Measurements from ENCODE around the gene CEBPG. TPM values are rescaled to one million over a fixed set of nuclear protein-coding genes. Genes with fewer than 3 reads are reported as not detected.

CEBPG gene
- total and polyA plus RNA-seq, 7 experiments from 2014 or later: 7.8 to 22.4 (median 17.7) TPM

DNA sequence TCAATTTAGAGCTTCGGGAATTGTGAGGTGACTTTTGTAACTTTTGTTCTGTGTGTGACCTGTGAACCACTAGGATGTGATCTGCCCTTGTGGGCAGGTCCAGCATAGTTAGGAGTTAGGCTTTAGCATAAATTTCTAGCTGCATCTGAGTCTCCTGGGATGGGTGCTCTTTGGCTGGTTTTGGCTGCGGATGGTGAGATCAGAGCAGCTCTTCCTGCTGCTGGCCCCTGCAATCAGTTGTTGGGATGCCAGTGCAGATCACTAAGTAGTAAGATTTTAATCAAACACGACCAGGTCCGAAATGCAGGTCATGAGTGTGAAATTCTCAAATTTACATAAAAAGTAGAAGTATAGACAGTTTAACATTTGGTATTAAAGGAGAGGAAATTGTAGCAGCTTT is 8.5 kb downstream of the CEBPG start:
- Mint-ChIP-seq H3K4me3 (no peak overlapping the region), H3K4me1 (peaks cover 27 to 58% (median 50%) of the 10 kb centered on the region in 7 donors), H3K36me3 (peaks cover 0 to 16% (median 6%) of the 10 kb centered on the region in 5 donors), H3K27me3 (no peaks in the 10 kb centered on the region), H3K27ac (peak overlapping the region in 5 of 9 donors; percentile 7 to 72 (median 35)), H3K9me3 (peaks cover 0 to 1% (median 0%) of the 10 kb centered on the region in 11 donors)
- Histone ChIP-seq H3K36me3 (ENCODE audit: control insufficient read depth in 2 of 3, insufficient read depth in 3 of 3, low read length in 3 of 3) (peaks cover 0 to 18% (median 8%) of the 10 kb centered on the region in 3 experiments), H3K9me3 (ENCODE audit: control insufficient read depth in 2 of 3, low read length in 3 of 3) (no peaks in the 10 kb centered on the region), H3K4me1 (ENCODE audit: control insufficient read depth in 2 of 2, insufficient read depth in 2 of 2, low read length in 2 of 2) (no peaks in the 10 kb centered on the region), H3K4me3 (ENCODE audit: low read length) (no peak overlapping the region), H3K27ac (ENCODE audit: low read depth, low read length) (no peak overlapping the region), H3K27me3 (ENCODE audit: control insufficient read depth in 2 of 2, insufficient read depth in 2 of 2, low read length in 2 of 2) (no peaks in the 10 kb centered on the region)
- ATAC-seq: no peak
- intact Hi-C loops (cut with micrococcal nuclease): no loop called here
- no peak for DNase-seq
- POLR2A ChIA-PET: no interaction called here
- CTCF ChIA-PET: no interaction called here

DNA sequence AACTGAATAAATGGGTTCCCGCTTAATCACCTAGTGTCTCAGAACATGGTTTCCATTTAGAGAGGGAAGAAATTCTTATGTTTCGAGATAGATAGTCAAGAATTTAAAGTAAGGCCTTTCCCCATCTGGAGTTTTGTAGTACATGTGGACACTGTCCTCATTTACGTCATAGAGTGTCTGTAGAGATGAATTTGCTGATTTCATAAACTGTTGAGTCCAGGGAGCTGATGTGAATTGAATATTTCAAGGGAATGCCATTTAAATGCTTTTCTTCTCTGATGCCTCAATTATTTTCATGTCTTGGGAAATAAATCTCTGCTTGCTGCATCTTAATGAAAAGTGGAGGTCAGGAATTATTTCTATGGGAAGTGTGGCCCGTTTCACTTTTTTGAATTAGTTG is 9.5 kb downstream of the CEBPG start:
- Histone ChIP-seq H3K9me3 (ENCODE audit: control insufficient read depth in 2 of 3, low read length in 3 of 3) (no peaks in the 10 kb centered on the region), H3K4me1 (ENCODE audit: control insufficient read depth in 2 of 2, insufficient read depth in 2 of 2, low read length in 2 of 2) (no peaks in the 10 kb centered on the region), H3K4me3 (ENCODE audit: low read length) (no peak overlapping the region), H3K36me3 (ENCODE audit: control insufficient read depth in 2 of 3, insufficient read depth in 3 of 3, low read length in 3 of 3) (peaks cover 0 to 18% (median 8%) of the 10 kb centered on the region in 3 experiments), H3K27ac (ENCODE audit: low read depth, low read length) (no peak overlapping the region), H3K27me3 (ENCODE audit: control insufficient read depth in 2 of 2, insufficient read depth in 2 of 2, low read length in 2 of 2) (no peaks in the 10 kb centered on the region)
- ChIA-PET CTCF (interaction anchor here (0.7 kb wide), 1 partner anchor 184 kb away, joined by 3 read pairs; no protein-coding TSS in a partner anchor), POLR2A (interaction anchor here (0.7 kb wide), 2 partner anchors 9 to 22 kb away, joined by 3 read pairs; no protein-coding TSS in a partner anchor)
- intact Hi-C loops (cut with micrococcal nuclease): no loop called here
- H3K27ac Mint-ChIP-seq: peak overlapping the region in 3 of 9 donors; percentile 14 to 44 (median 17)
- no peaks in the 10 kb centered on the region for H3K27me3 Mint-ChIP-seq
- ATAC-seq (no peak), DNase-seq (no peak)
- peaks cover 0 to 20% (median 6%) of the 10 kb centered on the region in 5 donors for H3K36me3 Mint-ChIP-seq
- peaks cover 0 to 1% (median 0%) of the 10 kb centered on the region in 11 donors for H3K9me3 Mint-ChIP-seq
- H3K4me3 Mint-ChIP-seq: no peak overlapping the region
- H3K4me1 Mint-ChIP-seq: peaks cover 19 to 48% (median 41%) of the 10 kb centered on the region in 7 donors

DNA sequence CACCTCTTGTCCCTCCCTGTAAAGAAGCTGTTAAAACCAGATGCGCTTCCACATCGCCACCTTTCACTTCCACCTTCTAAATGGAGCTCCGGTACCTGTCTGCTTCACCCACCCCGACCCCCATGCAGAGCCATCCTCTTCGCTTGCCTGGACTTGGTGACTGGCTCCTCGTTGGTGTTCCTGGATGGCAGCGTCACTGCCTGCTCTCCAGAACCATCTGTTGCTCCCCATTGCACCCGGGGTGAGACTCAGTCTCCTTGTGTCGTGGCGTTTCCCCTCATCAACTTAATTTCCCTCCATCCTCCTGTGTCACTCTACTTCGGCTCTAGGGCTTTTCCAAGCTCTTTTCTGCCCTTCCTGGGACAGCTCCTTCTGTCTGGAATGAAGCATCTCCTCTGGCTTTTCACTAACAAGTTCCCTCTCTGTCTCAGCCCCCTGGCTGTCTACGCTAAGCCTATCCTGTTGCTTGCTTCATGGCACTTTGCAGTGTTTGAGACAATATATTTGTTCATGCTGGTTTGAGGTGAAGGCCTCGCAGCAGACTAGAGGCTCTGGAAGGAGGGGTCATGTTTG is 10.3 kb downstream of the CEBPG start:
- Histone ChIP-seq H3K9me3 (ENCODE audit: control insufficient read depth in 2 of 3, low read length in 3 of 3) (no peaks in the 10 kb centered on the region), H3K27ac (ENCODE audit: low read depth, low read length) (no peak overlapping the region), H3K27me3 (ENCODE audit: control insufficient read depth in 2 of 2, insufficient read depth in 2 of 2, low read length in 2 of 2) (no peaks in the 10 kb centered on the region), H3K4me1 (ENCODE audit: control insufficient read depth in 2 of 2, insufficient read depth in 2 of 2, low read length in 2 of 2) (no peaks in the 10 kb centered on the region), H3K4me3 (ENCODE audit: low read length) (no peak overlapping the region), H3K36me3 (ENCODE audit: control insufficient read depth in 2 of 3, insufficient read depth in 3 of 3, low read length in 3 of 3) (peaks cover 0 to 18% (median 8%) of the 10 kb centered on the region in 3 experiments)
- DNase-seq (no peak), ATAC-seq (no peak)
- Mint-ChIP-seq H3K36me3 (peaks cover 0 to 17% (median 6%) of the 10 kb centered on the region in 5 donors), H3K4me1 (peaks cover 17 to 40% (median 32%) of the 10 kb centered on the region in 7 donors), H3K27me3 (no peaks in the 10 kb centered on the region), H3K4me3 (no peak overlapping the region), H3K9me3 (peaks cover 0 to 1% (median 0%) of the 10 kb centered on the region in 11 donors), H3K27ac (peak overlapping the region in 4 of 9 donors; percentile 10 to 70 (median 46))
- ChIA-PET POLR2A (interaction anchor here (0.7 kb wide), 1 partner anchor 23 kb away, joined by 3 read pairs; no protein-coding TSS in a partner anchor), CTCF (no interaction called here)
- intact Hi-C loops (cut with micrococcal nuclease): no loop called here

DNA sequence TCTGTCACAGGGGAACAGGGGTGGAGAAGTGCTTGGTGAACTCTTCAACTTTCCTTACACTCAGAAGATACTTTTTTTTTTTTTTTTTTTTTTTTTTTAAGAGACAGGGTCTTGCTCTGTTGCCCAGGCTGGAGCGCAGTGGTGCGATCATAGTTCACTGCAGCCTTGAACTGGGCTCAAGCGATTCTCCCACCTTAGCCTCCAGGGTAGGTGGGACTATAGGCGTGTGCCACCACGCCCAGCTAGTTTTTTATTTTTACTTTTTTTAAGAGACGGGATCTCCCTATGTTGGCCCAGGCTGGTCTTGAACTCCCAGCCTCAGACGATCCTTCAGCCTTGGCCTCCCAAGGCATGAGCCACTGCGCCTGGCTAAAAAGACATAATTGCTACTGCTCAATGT is 11.5 kb downstream of the CEBPG start:
- Mint-ChIP-seq H3K4me3 (no peak overlapping the region), H3K27me3 (no peaks in the 10 kb centered on the region), H3K36me3 (peaks cover 0 to 6% (median 0%) of the 10 kb centered on the region in 5 donors), H3K27ac (peak overlapping the region in 5 of 9 donors; percentile 15 to 84 (median 65)), H3K4me1 (peaks cover 12 to 30% (median 21%) of the 10 kb centered on the region in 7 donors), H3K9me3 (peaks cover 0 to 1% (median 0%) of the 10 kb centered on the region in 11 donors)
- no peaks in the 10 kb centered on the region for H3K27me3 ChIP-seq (ENCODE audit: control insufficient read depth in 2 of 2, insufficient read depth in 2 of 2, low read length in 2 of 2)
- no peaks in the 10 kb centered on the region for H3K9me3 ChIP-seq (ENCODE audit: control insufficient read depth in 2 of 3, low read length in 3 of 3)
- CTCF ChIA-PET: interaction anchor here (0.6 to 1.1 kb wide), 2 partner anchors 11 to 21 kb away, joined by 3 to 4 read pairs; no protein-coding TSS in a partner anchor
- DNase-seq (no peak), ATAC-seq (no peak)
- peaks cover 0 to 8% (median 0%) of the 10 kb centered on the region in 3 experiments for H3K36me3 ChIP-seq (ENCODE audit: control insufficient read depth in 2 of 3, insufficient read depth in 3 of 3, low read length in 3 of 3)
- POLR2A ChIA-PET: no interaction called here
- H3K27ac ChIP-seq (ENCODE audit: low read depth, low read length): no peak overlapping the region
- no peak overlapping the region for H3K4me3 ChIP-seq (ENCODE audit: low read length)
- no peaks in the 10 kb centered on the region for H3K4me1 ChIP-seq (ENCODE audit: control insufficient read depth in 2 of 2, insufficient read depth in 2 of 2, low read length in 2 of 2)
- intact Hi-C loops (cut with micrococcal nuclease): no loop called here

DNA sequence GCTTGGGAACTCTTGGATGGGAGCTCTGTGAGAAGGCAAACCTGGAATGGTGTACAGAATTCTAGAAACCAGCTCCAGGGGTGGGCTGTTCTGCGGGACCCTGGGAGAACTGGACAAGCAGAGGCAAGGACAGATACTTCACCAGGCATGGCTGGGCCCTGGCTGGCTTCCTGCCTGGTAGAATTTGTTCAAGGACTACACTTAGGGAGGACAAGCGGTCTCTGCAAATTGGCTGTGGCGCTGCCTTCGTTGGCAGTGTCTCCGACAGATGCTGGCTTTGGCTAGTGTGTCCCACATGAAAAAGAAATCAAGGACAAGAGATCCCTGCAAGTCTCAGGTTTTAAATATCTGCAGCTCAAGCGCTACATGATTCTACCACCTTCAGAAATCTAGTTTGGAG is 12.4 kb downstream of the CEBPG start:
- no peak for ATAC-seq
- H3K27me3 ChIP-seq (ENCODE audit: control insufficient read depth in 2 of 2, insufficient read depth in 2 of 2, low read length in 2 of 2): no peaks in the 10 kb centered on the region
- Mint-ChIP-seq H3K4me1 (peaks cover 12 to 24% (median 18%) of the 10 kb centered on the region in 7 donors), H3K27me3 (no peaks in the 10 kb centered on the region), H3K4me3 (no peak overlapping the region), H3K36me3 (peaks cover 0 to 3% (median 0%) of the 10 kb centered on the region in 5 donors), H3K9me3 (peaks cover 0 to 1% (median 0%) of the 10 kb centered on the region in 11 donors), H3K27ac (peak overlapping the region in 1 of 9 donors; percentile 14)
- no peak overlapping the region for H3K27ac ChIP-seq (ENCODE audit: low read depth, low read length)
- H3K36me3 ChIP-seq (ENCODE audit: control insufficient read depth in 2 of 3, insufficient read depth in 3 of 3, low read length in 3 of 3): peaks cover 0 to 8% (median 0%) of the 10 kb centered on the region in 3 experiments
- no peaks in the 10 kb centered on the region for H3K9me3 ChIP-seq (ENCODE audit: control insufficient read depth in 2 of 3, low read length in 3 of 3)
- POLR2A ChIA-PET: interaction anchor here (1.2 kb wide), 1 partner anchor 12 kb away, joined by 3 read pairs; no protein-coding TSS in a partner anchor
- H3K4me3 ChIP-seq (ENCODE audit: low read length): no peak overlapping the region
- CTCF ChIA-PET: no interaction called here
- no peaks in the 10 kb centered on the region for H3K4me1 ChIP-seq (ENCODE audit: control insufficient read depth in 2 of 2, insufficient read depth in 2 of 2, low read length in 2 of 2)
- no peak for DNase-seq
- intact Hi-C loops (cut with micrococcal nuclease): no loop called here

DNA sequence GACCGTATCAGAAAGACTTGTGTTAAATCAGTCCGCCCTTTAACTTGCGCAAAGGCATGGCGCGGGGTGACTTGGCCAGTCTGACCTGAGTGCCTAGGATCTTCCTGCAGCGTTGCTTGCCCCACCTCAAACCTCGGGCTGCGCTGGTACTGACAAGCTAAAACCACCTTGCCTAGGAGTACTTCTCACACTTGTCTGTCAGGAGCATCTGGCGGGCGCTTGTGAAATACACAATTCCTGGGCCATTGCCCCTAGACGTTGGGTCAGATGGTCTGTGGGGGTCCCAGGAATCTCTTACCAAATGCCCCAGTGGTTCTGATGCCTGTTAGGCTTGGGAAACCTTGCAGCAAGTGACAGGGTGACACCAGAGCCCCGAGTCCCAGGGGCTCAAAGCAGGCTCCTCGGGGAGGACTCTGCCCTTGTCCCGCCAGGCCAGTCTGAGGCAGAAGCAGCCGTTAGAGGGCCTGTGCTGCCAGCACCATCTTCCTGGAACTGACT is 12.9 kb downstream of the CEBPG start:
- Histone ChIP-seq H3K36me3 (ENCODE audit: control insufficient read depth in 2 of 3, insufficient read depth in 3 of 3, low read length in 3 of 3) (peaks cover 0 to 8% (median 0%) of the 10 kb centered on the region in 3 experiments), H3K27me3 (ENCODE audit: control insufficient read depth in 2 of 2, insufficient read depth in 2 of 2, low read length in 2 of 2) (no peaks in the 10 kb centered on the region), H3K4me1 (ENCODE audit: control insufficient read depth in 2 of 2, insufficient read depth in 2 of 2, low read length in 2 of 2) (no peaks in the 10 kb centered on the region), H3K27ac (ENCODE audit: low read depth, low read length) (no peak overlapping the region), H3K9me3 (ENCODE audit: control insufficient read depth in 2 of 3, low read length in 3 of 3) (no peaks in the 10 kb centered on the region), H3K4me3 (ENCODE audit: low read length) (no peak overlapping the region)
- CTCF ChIA-PET: no interaction called here
- intact Hi-C loops (cut with micrococcal nuclease): no loop called here
- no peak for ATAC-seq
- H3K36me3 Mint-ChIP-seq: peaks cover 0 to 3% (median 0%) of the 10 kb centered on the region in 5 donors
- peak overlapping the region in 3 of 9 donors; percentile 2 to 47 (median 14) for H3K27ac Mint-ChIP-seq
- H3K27me3 Mint-ChIP-seq: no peaks in the 10 kb centered on the region
- H3K4me3 Mint-ChIP-seq: no peak overlapping the region
- no peak for DNase-seq
- peaks cover 12 to 21% (median 15%) of the 10 kb centered on the region in 7 donors for H3K4me1 Mint-ChIP-seq
- POLR2A ChIA-PET: interaction anchor here (1.2 kb wide), 1 partner anchor 12 kb away, joined by 3 read pairs; no protein-coding TSS in a partner anchor
- H3K9me3 Mint-ChIP-seq: peaks cover 0 to 1% (median 0%) of the 10 kb centered on the region in 11 donors

Data from naive thymus-derived CD4-positive, alpha-beta T cell (primary cell).